ENCODE measurements around the gene TRIM65. TPM values are rescaled to one million over a fixed set of nuclear protein-coding genes. Genes with fewer than 3 reads are reported as not detected.

The TRIM65 gene
- total RNA-seq, 1 experiment from 2014 or later: 48.6 TPM

DNA sequence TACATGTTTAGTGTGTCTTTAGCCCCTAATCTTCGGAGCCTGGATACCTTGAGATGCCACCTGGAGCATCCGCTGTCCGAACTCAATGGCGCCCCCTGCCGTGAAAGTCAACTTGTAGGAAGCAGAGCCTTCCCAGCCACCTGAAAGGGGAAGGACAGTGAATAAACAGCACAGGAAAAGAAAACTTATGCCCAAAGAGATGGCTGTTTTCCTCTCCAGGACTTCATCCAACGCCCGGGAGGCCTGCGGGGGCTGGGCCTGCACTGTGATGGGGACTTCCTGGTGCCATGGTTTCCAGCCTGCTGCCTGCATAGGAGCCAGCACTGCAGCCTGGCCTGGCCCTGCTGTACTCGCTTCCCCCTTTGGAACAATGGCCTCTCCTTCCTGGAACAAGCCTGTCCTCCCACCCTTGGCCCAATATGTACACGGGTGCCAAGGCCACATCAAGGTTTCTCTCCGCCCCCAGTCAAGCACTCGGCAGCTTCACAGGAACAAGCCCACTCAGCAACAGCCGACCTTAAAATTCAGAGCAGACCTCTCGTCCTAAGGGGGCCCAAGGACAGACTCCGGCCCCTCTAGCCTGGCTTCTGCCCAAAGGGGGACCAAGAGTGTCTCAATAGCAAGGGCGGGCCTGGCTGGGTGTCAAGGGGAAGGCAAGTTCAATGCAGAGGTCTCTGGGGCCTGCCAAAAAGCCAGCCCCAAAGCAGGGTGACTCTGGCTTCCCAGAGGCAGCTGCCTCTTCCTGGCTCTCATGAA is 48.0 kb downstream of the TRIM65 start:
- BruUV-seq (replicated peaks): no TSS peak
- TF ChIP-seq, protein P1, sequence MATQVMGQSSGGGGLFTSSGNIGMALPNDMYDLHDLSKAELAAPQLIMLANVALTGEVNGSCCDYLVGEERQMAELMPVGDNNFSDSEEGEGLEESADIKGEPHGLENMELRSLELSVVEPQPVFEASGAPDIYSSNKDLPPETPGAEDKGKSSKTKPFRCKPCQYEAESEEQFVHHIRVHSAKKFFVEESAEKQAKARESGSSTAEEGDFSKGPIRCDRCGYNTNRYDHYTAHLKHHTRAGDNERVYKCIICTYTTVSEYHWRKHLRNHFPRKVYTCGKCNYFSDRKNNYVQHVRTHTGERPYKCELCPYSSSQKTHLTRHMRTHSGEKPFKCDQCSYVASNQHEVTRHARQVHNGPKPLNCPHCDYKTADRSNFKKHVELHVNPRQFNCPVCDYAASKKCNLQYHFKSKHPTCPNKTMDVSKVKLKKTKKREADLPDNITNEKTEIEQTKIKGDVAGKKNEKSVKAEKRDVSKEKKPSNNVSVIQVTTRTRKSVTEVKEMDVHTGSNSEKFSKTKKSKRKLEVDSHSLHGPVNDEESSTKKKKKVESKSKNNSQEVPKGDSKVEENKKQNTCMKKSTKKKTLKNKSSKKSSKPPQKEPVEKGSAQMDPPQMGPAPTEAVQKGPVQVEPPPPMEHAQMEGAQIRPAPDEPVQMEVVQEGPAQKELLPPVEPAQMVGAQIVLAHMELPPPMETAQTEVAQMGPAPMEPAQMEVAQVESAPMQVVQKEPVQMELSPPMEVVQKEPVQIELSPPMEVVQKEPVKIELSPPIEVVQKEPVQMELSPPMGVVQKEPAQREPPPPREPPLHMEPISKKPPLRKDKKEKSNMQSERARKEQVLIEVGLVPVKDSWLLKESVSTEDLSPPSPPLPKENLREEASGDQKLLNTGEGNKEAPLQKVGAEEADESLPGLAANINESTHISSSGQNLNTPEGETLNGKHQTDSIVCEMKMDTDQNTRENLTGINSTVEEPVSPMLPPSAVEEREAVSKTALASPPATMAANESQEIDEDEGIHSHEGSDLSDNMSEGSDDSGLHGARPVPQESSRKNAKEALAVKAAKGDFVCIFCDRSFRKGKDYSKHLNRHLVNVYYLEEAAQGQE (IDR thresholded peaks at IDR 0.05; ENCODE audit: insufficient read depth in 1 of 2, low read depth in 2 of 2, low read length in 1 of 2): no peak
- TF ChIP-seq, protein P2, sequence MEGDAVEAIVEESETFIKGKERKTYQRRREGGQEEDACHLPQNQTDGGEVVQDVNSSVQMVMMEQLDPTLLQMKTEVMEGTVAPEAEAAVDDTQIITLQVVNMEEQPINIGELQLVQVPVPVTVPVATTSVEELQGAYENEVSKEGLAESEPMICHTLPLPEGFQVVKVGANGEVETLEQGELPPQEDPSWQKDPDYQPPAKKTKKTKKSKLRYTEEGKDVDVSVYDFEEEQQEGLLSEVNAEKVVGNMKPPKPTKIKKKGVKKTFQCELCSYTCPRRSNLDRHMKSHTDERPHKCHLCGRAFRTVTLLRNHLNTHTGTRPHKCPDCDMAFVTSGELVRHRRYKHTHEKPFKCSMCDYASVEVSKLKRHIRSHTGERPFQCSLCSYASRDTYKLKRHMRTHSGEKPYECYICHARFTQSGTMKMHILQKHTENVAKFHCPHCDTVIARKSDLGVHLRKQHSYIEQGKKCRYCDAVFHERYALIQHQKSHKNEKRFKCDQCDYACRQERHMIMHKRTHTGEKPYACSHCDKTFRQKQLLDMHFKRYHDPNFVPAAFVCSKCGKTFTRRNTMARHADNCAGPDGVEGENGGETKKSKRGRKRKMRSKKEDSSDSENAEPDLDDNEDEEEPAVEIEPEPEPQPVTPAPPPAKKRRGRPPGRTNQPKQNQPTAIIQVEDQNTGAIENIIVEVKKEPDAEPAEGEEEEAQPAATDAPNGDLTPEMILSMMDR (IDR thresholded peaks at IDR 0.05): peak; percentile 94
- TF ChIP-seq SIN3A (IDR thresholded peaks at IDR 0.05; ENCODE audit: borderline replicate concordance, insufficient read depth, low read depth, low read length) (no peak), TCF7L2 (IDR thresholded peaks at IDR 0.05; ENCODE audit: low read depth, low read length) (no peak)
- intact Hi-C loops (cut with micrococcal nuclease; ENCODE audit: unreplicated experiment) (no loop called here), in situ Hi-C loops (cut with HindIII; ENCODE audit: low pct_unique_long_range_greater_than_20kb, low sequenced_read_pairs) (no loop called here)
- 0 out of 2 replicates have a peak, but pooled peaks have one; percentile 23 for ATAC-seq
- ChIA-PET CTCF (interaction anchor here (0.6 to 1.0 kb wide), 4 partner anchors 7 to 95 kb away, joined by 3 to 10 read pairs (median 4); no protein-coding TSS in a partner anchor), POLR2A (no interaction called here)
- no peak overlapping the region for H3K27ac ChIP-seq (ENCODE audit: low read length)
- no peaks in the 10 kb centered on the region for H3K27me3 ChIP-seq (ENCODE audit: control insufficient read depth, insufficient read depth, low read length)
- peaks cover 44% of the 10 kb centered on the region for H3K4me1 ChIP-seq (ENCODE audit: control insufficient read depth, insufficient read depth, low read length)
- no peak overlapping the region for H3K4me3 ChIP-seq (ENCODE audit: low read depth in 2 of 2, low read length in 2 of 2)
- no peaks in the 10 kb centered on the region for H3K9me3 ChIP-seq (ENCODE audit: control insufficient read depth, insufficient read depth, low read depth, low read length)
- H3K36me3 ChIP-seq (ENCODE audit: control insufficient read depth, insufficient read depth, low read length): no peaks in the 10 kb centered on the region; the same call in 1 of the 2 replicates
- no peak for DNase-seq (ENCODE audit: low read depth, low spot score)

DNA sequence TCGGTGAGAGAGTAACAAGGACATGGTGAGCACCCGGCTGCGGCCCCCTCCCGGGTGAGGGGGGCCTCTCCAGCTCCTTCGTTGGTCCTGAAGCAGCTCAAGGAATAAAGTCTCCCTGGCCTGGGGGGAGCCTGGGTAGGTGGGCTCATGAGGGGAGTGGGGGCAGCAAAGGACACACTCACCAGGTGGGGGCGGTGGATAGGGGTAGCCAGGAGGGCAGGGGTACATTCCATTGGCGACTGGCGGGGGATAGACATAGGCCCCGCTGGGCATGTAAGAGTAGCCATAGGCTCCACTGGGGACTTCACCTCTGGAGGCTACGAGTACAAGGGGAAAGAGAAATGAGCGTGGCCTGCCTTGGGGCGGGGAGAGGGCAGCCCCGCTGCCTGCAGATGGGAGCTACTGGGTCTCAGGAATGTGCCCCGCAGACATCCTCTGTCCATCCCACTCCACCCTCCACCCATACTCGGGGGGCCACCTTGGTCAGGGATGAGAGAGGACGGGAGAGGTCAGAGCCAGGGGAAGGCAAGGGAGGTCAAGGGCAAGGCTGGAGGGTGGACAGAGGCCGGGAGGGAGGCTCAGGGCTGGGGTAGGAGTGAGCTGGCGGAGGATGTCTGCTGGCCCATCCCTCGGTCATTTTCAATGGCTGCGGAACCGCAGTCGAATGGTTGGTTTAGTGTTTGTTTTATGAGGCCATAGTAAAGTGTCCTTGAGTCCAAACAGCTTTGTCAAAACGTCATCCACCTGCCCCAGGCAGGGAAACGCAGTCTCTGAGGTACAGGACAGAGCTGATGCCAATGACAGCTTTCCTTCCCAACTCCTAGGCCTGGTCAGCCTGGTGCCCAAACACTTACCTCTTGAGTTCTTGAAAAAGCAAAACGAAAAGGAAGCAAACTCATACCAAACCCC is 48.9 kb downstream of the TRIM65 start:
- ChIA-PET CTCF (interaction anchor here (0.6 to 1.2 kb wide), 7 partner anchors 8 to 94 kb away, joined by 3 to 10 read pairs (median 3); no protein-coding TSS in a partner anchor), POLR2A (no interaction called here)
- H3K4me1 ChIP-seq (ENCODE audit: control insufficient read depth, insufficient read depth, low read length): peaks cover 41% of the 10 kb centered on the region
- TF ChIP-seq, protein P2 (IDR thresholded peaks at IDR 0.05): no peak
- TF ChIP-seq, protein P1 (IDR thresholded peaks at IDR 0.05; ENCODE audit: insufficient read depth in 1 of 2, low read depth in 2 of 2, low read length in 1 of 2): no peak
- TF ChIP-seq TCF7L2 (IDR thresholded peaks at IDR 0.05; ENCODE audit: low read depth, low read length) (no peak), POLR2AphosphoS5 (IDR thresholded peaks at IDR 0.05; ENCODE audit: low read depth, low read length) (no peak), SIN3A (IDR thresholded peaks at IDR 0.05; ENCODE audit: borderline replicate concordance, insufficient read depth, low read depth, low read length) (no peak)
- DNase-seq (ENCODE audit: low read depth, low spot score): no peak
- no peak overlapping the region for H3K4me3 ChIP-seq (ENCODE audit: low read depth in 2 of 2, low read length in 2 of 2)
- H3K36me3 ChIP-seq (ENCODE audit: control insufficient read depth, insufficient read depth, low read length): no peaks in the 10 kb centered on the region; the same call in 1 of the 2 replicates
- intact Hi-C loops (cut with micrococcal nuclease; ENCODE audit: unreplicated experiment) (no loop called here), in situ Hi-C loops (cut with HindIII; ENCODE audit: low pct_unique_long_range_greater_than_20kb, low sequenced_read_pairs) (no loop called here)
- H3K27me3 ChIP-seq (ENCODE audit: control insufficient read depth, insufficient read depth, low read length): no peaks in the 10 kb centered on the region
- no peak for ATAC-seq
- H3K9me3 ChIP-seq (ENCODE audit: control insufficient read depth, insufficient read depth, low read depth, low read length): no peaks in the 10 kb centered on the region
- BruUV-seq (replicated peaks): no TSS peak
- H3K27ac ChIP-seq (ENCODE audit: low read length): no peak overlapping the region

Measured in Panc1 (cell line).